Measurements from ENCODE around the gene STARD7.

- TF ChIP-seq EZH2phosphoT487 (IDR thresholded peaks at IDR 0.05; ENCODE audit: unreplicated experiment) (no peak), CTCF (conservative IDR thresholded peaks at IDR 0.05; ENCODE audit: low read depth in 2 of 2) (no peak)
Measured at GRCh38 chr2:96241900-96242611, 33.4 kb upstream of the STARD7 start.
